Chondrocyte (in vitro differentiated cells): ENCODE data around the gene CGRRF1. TPM values are rescaled to one million over a fixed set of nuclear protein-coding genes. Genes with fewer than 3 reads are reported as not detected.

Experiments used
- DNase-seq: peaks from one replicate; pipeline ENCODE4 v3.0.0; 2021; ENCODE audit warnings: mixed read lengths, low spot score
- H3K27ac Mint-ChIP-seq: one replicate; pipeline ENCODE4 v1.8.0; 2021; ENCODE audit warnings: mild to moderate bottlenecking, moderate library complexity, mixed read lengths; ENCODE audit not compliant: unreplicated experiment
- H3K27me3 Mint-ChIP-seq: 2 replicates; pipeline ENCODE4 v1.8.0; 2021; ENCODE audit warnings: low read depth, mixed read lengths
- H3K36me3 Mint-ChIP-seq: 2 replicates; pipeline ENCODE4 v1.8.0; 2021; ENCODE audit warnings: low read depth, mixed read lengths
- H3K4me1 Mint-ChIP-seq: 2 replicates; pipeline ENCODE4 v1.8.0; 2021; ENCODE audit warnings: low read depth, mild to moderate bottlenecking, mixed read lengths
- H3K4me3 Mint-ChIP-seq: one replicate; pipeline ENCODE4 v1.8.0; 2021; ENCODE audit warnings: mild to moderate bottlenecking, moderate library complexity, mixed read lengths; ENCODE audit not compliant: unreplicated experiment
- H3K9me3 Mint-ChIP-seq: 2 replicates; pipeline ENCODE4 v1.8.0; 2021; ENCODE audit warnings: low read depth, mixed read lengths
- total RNA-seq: library from RNA; stranded (reverse); gene quantifications from 3 replicates; pipeline ENCODE4 v1.2.1, GENCODE V29; 2021
- TF ChIP-seq, protein P1 (sequence below): fragments of 200-600 bp; sonication (generic); IDR thresholded peaks from 2 replicates; pipeline ENCODE4 v1.5.0; 2021; ENCODE audit warnings: antibody characterized with exemption, mild to moderate bottlenecking, moderate library complexity

CGRRF1 gene
- total RNA-seq, 1 donor from 2014 or later = 17.6 TPM

DNA sequence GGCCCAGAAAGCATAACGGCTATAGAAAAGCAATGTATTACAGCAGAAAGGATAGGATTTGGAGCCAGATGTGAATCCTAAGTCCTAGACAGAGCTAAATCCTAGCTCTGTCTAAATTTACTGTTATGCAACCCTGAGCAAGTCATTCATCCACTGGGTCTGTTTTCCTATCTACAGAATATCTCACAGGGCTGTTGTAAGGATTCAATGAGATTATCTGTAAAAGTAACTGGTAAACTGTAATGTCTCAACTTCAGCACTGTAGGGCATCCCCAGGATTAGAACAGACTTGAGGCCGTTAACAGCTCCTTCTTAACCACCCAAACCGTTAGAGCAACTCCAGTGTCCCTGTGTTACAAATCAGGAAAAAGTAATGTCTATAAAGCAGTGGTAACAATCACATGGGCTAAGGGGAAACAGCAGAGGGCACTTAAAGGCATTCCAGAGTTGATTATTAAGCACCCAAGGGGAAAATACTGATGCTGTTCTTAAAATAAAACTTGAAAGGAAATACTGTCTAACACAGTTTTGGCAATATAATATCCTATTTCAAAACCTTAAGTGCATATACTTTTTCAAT lies 31.0 kb upstream of the CGRRF1 start:
- TF ChIP-seq, protein P1, sequence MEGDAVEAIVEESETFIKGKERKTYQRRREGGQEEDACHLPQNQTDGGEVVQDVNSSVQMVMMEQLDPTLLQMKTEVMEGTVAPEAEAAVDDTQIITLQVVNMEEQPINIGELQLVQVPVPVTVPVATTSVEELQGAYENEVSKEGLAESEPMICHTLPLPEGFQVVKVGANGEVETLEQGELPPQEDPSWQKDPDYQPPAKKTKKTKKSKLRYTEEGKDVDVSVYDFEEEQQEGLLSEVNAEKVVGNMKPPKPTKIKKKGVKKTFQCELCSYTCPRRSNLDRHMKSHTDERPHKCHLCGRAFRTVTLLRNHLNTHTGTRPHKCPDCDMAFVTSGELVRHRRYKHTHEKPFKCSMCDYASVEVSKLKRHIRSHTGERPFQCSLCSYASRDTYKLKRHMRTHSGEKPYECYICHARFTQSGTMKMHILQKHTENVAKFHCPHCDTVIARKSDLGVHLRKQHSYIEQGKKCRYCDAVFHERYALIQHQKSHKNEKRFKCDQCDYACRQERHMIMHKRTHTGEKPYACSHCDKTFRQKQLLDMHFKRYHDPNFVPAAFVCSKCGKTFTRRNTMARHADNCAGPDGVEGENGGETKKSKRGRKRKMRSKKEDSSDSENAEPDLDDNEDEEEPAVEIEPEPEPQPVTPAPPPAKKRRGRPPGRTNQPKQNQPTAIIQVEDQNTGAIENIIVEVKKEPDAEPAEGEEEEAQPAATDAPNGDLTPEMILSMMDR = no peak
- peaks cover 74% of the 10 kb centered on the region for H3K4me1 Mint-ChIP-seq
- no peaks in the 10 kb centered on the region for H3K27me3 Mint-ChIP-seq
- H3K9me3 Mint-ChIP-seq = no peaks in the 10 kb centered on the region
- H3K36me3 Mint-ChIP-seq = peaks cover 24% of the 10 kb centered on the region
- no peak for DNase-seq
- H3K4me3 Mint-ChIP-seq = no peak overlapping the region
- no peak overlapping the region for H3K27ac Mint-ChIP-seq

DNA sequence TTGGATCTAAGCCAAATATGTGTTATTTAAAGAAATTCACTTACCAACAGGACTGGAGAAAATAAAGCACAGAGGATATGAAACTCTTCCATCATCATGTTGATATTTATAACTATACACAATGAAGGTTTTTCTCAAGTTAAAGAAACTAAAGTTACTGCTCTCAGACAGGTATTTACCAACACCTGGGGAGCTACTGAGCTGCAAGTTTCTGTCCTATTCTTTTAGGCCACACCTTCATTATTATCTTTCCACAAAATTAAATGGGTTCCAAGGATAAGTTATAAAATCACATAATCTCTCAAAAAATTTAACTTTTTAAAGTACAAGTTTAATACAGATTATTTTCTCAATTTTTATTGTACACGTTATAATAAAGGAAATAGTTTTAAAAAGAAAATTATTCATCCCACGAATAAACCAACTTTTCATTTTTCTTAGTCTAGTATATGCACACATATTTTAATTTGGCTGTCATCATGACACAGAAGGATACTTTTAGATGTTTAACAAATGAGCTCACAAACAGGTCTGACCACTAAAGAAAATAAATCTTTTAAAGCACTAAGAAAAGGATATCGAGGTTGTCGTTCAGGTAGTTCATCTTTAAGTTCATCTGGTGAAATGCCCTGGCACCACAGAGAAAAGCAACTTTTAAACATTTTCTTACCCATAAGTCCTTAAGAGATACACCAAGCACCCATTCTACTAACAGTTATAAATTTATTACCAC lies 28.7 kb upstream of the CGRRF1 start:
- Mint-ChIP-seq H3K36me3 (peaks cover 19% of the 10 kb centered on the region), H3K27ac (peak overlapping the region; percentile 27), H3K9me3 (no peaks in the 10 kb centered on the region), H3K4me3 (no peak overlapping the region), H3K27me3 (no peaks in the 10 kb centered on the region), H3K4me1 (peaks cover 74% of the 10 kb centered on the region)
- DNase-seq = no peak
- TF ChIP-seq, protein P1 = no peak

DNA sequence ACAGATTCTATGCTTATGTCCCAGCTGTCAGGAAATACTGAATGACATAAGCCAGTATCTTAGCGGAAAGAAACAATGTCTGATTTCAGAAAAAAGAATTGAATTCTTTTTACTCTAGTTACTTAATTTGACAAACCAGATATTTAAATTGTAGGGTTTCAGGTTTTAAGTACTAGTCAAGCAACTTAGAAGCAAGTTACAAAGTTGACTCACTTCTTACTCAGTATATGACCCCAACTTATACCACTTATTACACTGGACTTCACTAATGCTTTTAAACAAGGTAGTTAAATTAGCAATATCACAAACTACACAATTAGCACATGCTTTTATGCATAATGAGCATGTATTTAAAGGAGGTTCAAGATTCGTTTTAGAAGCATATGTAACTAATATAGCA lies 28.0 kb upstream of the CGRRF1 start:
- no peak overlapping the region for H3K4me3 Mint-ChIP-seq
- no peak for DNase-seq
- H3K27ac Mint-ChIP-seq = no peak overlapping the region
- no peaks in the 10 kb centered on the region for H3K9me3 Mint-ChIP-seq
- H3K4me1 Mint-ChIP-seq = peaks cover 74% of the 10 kb centered on the region
- no peaks in the 10 kb centered on the region for H3K27me3 Mint-ChIP-seq
- TF ChIP-seq, protein P1 = no peak
- H3K36me3 Mint-ChIP-seq = peaks cover 18% of the 10 kb centered on the region

DNA sequence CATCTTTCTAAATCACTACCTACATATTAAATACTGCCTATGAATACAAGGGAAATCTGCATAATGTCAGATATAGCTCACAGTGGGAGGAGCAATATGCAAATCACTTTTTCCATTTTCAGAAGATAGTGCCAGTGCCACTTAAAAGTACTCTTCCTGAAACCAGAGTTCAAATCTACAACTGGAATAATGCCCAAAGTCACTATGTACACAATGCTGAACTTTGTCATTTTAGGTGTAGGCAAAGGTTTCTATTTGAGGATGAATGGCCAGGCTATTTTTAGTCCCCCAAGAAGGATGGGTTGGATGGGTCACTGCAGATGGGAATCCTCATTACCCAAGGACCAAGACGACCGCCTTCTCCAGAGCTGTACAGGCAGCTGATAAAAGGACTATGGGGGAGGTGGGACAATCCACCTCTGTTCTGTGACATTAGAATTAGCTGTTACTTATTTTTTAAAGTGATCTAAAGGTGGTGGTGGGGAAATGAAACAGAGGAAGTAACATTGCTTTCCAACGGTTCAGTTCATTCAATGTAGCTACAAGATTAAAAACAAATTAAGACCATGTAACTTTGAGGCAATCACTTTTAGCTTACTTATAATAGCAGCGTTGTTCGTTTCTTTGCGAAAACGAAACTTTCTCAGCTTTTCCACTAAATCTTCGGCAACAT lies 26.5 kb upstream of the CGRRF1 start:
- no peak for DNase-seq
- H3K27me3 Mint-ChIP-seq = no peaks in the 10 kb centered on the region
- H3K4me1 Mint-ChIP-seq = peaks cover 83% of the 10 kb centered on the region
- H3K4me3 Mint-ChIP-seq = no peak overlapping the region
- no peak overlapping the region for H3K27ac Mint-ChIP-seq
- H3K9me3 Mint-ChIP-seq = no peaks in the 10 kb centered on the region
- TF ChIP-seq, protein P1 = no peak
- H3K36me3 Mint-ChIP-seq = peaks cover 12% of the 10 kb centered on the region

DNA sequence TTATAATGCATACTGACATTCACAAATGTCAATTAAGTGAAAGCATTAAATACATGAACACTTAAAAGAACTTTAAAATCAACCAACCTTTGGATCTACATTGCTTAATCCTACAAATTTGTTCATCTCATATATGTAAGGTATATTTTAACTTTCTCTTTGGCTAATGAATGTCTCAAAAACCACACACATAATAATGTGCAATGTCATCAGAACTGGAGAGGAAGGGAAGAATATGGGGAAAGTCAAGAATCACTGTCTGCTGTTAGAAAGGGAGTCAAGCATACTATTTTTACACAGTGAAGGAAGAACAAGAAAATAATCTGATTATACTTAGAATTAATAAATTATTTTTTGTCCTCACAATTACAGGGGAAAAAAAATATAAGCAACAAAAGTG lies 25.9 kb upstream of the CGRRF1 start:
- Mint-ChIP-seq H3K4me1 (peaks cover 76% of the 10 kb centered on the region), H3K27ac (no peak overlapping the region), H3K36me3 (peaks cover 9% of the 10 kb centered on the region), H3K9me3 (no peaks in the 10 kb centered on the region), H3K4me3 (no peak overlapping the region), H3K27me3 (no peaks in the 10 kb centered on the region)
- no peak for DNase-seq
- TF ChIP-seq, protein P1 = no peak
